BLaER1 treated with 17β-estradiol and CSF1 and Interleukin-3, amounts not matched to agents 10 nM and 100 nM (cell line): ENCODE measurements around the gene BCAS1.
"Not testable (repeated sequence)": the region's sequence is repeated elsewhere in the genome, so short reads cannot be mapped to it uniquely, and the experiment has no call there.

ENCODE experiments used
- H3K27ac ChIP-seq, 11 experiments: shearing (Covaris generic); formaldehyde crosslinking; 2 replicates each; pipeline ENCODE4 v1.8.1; 2022
- H3K27me3 ChIP-seq, 11 experiments: shearing (Covaris generic); formaldehyde crosslinking; 2 replicates each; pipeline ENCODE4 v1.8.1; 2022
- H3K36me3 ChIP-seq, 11 experiments: shearing (Covaris generic); formaldehyde crosslinking; 2 replicates each; pipeline ENCODE4 v1.8.1; 2022
- H3K4me1 ChIP-seq, 10 experiments: shearing (Covaris generic); formaldehyde crosslinking; 2 replicates each; pipeline ENCODE4 v1.8.1; 2022
- H3K4me2 ChIP-seq, 11 experiments: shearing (Covaris generic); formaldehyde crosslinking; 2 replicates each; pipeline ENCODE4 v1.8.1; 2022
- H3K4me3 ChIP-seq, 10 experiments: shearing (Covaris generic); formaldehyde crosslinking; 2 replicates each; pipeline ENCODE4 v1.8.1; 2022
- H3K9ac ChIP-seq, 11 experiments: shearing (Covaris generic); formaldehyde crosslinking; 2 replicates each; pipeline ENCODE4 v1.8.1; 2022
- H3K9me3 ChIP-seq, 11 experiments: shearing (Covaris generic); formaldehyde crosslinking; replicated peaks in 1 of 11; 2 replicates each; pipeline ENCODE4 v1.8.1; 2022
- H4K20me1 ChIP-seq, 11 experiments: shearing (Covaris generic); formaldehyde crosslinking; 2 replicates each; pipeline ENCODE4 v1.8.1; 2022
- Cebpa-rat ChIP-seq, 11 experiments: shearing (Covaris generic); IDR thresholded peaks; 2 replicates each; pipeline ENCODE4 v1.8.1; 2022

Gene BCAS1

GRCh38 chr20:53975761-53976160, 94.6 kb downstream of the BCAS1 start:
- Histone ChIP-seq H3K4me1 (no peaks in the 10 kb centered on the region), H3K9ac (no peak overlapping the region), H3K27ac (no peak overlapping the region), H4K20me1 (no peaks in the 10 kb centered on the region), H3K4me3 (no peak overlapping the region), H3K4me2 (no peak overlapping the region), H3K9me3 (peaks cover 23 to 52% (median 41%) of the 10 kb centered on the region in 11 experiments; a peak in 21 of 22 replicates), H3K36me3 (no peaks in the 10 kb centered on the region), H3K27me3 (no peaks in the 10 kb centered on the region)
- TF ChIP-seq Cebpa-rat (IDR thresholded peaks at IDR 0.05), result no peak

GRCh38 chr20:53974785-53975555, 95.4 kb downstream of the BCAS1 start:
- no peaks in the 10 kb centered on the region for H3K36me3 ChIP-seq
- no peaks in the 10 kb centered on the region for H3K27me3 ChIP-seq
- no peaks in the 10 kb centered on the region for H3K4me1 ChIP-seq
- peaks cover 23 to 52% (median 39%) of the 10 kb centered on the region in 11 experiments; a peak in 21 of 22 replicates for H3K9me3 ChIP-seq
- no peaks in the 10 kb centered on the region for H4K20me1 ChIP-seq
- TF ChIP-seq Cebpa-rat (IDR thresholded peaks at IDR 0.05), result no peak
- no peak overlapping the region for H3K9ac ChIP-seq
- H3K27ac ChIP-seq, result no peak overlapping the region
- no peak overlapping the region for H3K4me2 ChIP-seq
- H3K4me3 ChIP-seq, result no peak overlapping the region

GRCh38 chr20:53973882-53974281, 96.5 kb downstream of the BCAS1 start:
- H3K27me3 ChIP-seq, H4K20me1 ChIP-seq, H3K4me3 ChIP-seq, H3K4me2 ChIP-seq, H3K36me3 ChIP-seq, H3K9ac ChIP-seq, H3K4me1 ChIP-seq, H3K27ac ChIP-seq: not testable (repeated sequence)
- peaks cover 23 to 42% (median 36%) of the 10 kb centered on the region in 11 experiments; a peak in 21 of 22 replicates for H3K9me3 ChIP-seq

GRCh38 chr20:53972179-53972578, 98.2 kb downstream of the BCAS1 start:
- H3K4me1 ChIP-seq, result no peaks in the 10 kb centered on the region
- no peaks in the 10 kb centered on the region for H3K36me3 ChIP-seq
- TF ChIP-seq Cebpa-rat (IDR thresholded peaks at IDR 0.05), result no peak
- H3K4me2 ChIP-seq, result no peak overlapping the region
- H3K9me3 ChIP-seq, result peaks cover 18 to 36% (median 30%) of the 10 kb centered on the region in 11 experiments; a peak in 21 of 22 replicates
- no peak overlapping the region for H3K9ac ChIP-seq
- H4K20me1 ChIP-seq, result no peaks in the 10 kb centered on the region
- H3K27me3 ChIP-seq, result no peaks in the 10 kb centered on the region
- no peak overlapping the region for H3K4me3 ChIP-seq
- no peak overlapping the region for H3K27ac ChIP-seq

- TF ChIP-seq Cebpa-rat (IDR thresholded peaks at IDR 0.05), result no peak
- H3K4me1 ChIP-seq, result no peaks in the 10 kb centered on the region
- H3K4me3 ChIP-seq, result no peak overlapping the region
- no peak overlapping the region for H3K9ac ChIP-seq
- no peak overlapping the region for H3K4me2 ChIP-seq
- peaks cover 9 to 26% (median 23%) of the 10 kb centered on the region in 11 experiments; a peak in 21 of 22 replicates for H3K9me3 ChIP-seq
- no peaks in the 10 kb centered on the region for H4K20me1 ChIP-seq
- H3K27me3 ChIP-seq, result no peaks in the 10 kb centered on the region
- no peak overlapping the region for H3K27ac ChIP-seq
- H3K36me3 ChIP-seq, result no peaks in the 10 kb centered on the region
These were observed 99.2 kb downstream of the BCAS1 start for GRCh38 chr20:53971096-53971683.

- Histone ChIP-seq H3K4me3 (no peak overlapping the region), H3K9me3 (peaks cover 9 to 24% (median 19%) of the 10 kb centered on the region in 11 experiments; a peak in 21 of 22 replicates), H3K36me3 (no peaks in the 10 kb centered on the region), H4K20me1 (no peaks in the 10 kb centered on the region), H3K4me2 (no peak overlapping the region), H3K27ac (no peak overlapping the region), H3K9ac (no peak overlapping the region), H3K27me3 (no peaks in the 10 kb centered on the region), H3K4me1 (no peaks in the 10 kb centered on the region)
- no peak for TF ChIP-seq Cebpa-rat (IDR thresholded peaks at IDR 0.05)
These were observed 100.2 kb downstream of the BCAS1 start for GRCh38 chr20:53970232-53970631.

GRCh38 chr20:53967527-53967926, 102.9 kb downstream of the BCAS1 start:
- TF ChIP-seq Cebpa-rat (IDR thresholded peaks at IDR 0.05), result no peak
- Histone ChIP-seq H3K36me3 (no peaks in the 10 kb centered on the region), H3K9ac (no peak overlapping the region), H3K4me3 (no peak overlapping the region), H4K20me1 (no peaks in the 10 kb centered on the region), H3K4me1 (no peaks in the 10 kb centered on the region), H3K27ac (no peak overlapping the region), H3K9me3 (peaks cover 0 to under 1% (median 0%) of the 10 kb centered on the region in 11 experiments; a peak in 1 of 22 replicates), H3K4me2 (no peak overlapping the region), H3K27me3 (no peaks in the 10 kb centered on the region)

GRCh38 chr20:53966774-53967398, 103.5 kb downstream of the BCAS1 start:
- Histone ChIP-seq H4K20me1 (no peaks in the 10 kb centered on the region), H3K4me2 (no peak overlapping the region), H3K9me3 (no peaks in the 10 kb centered on the region), H3K27me3 (no peaks in the 10 kb centered on the region), H3K9ac (no peak overlapping the region), H3K4me3 (no peak overlapping the region), H3K36me3 (no peaks in the 10 kb centered on the region), H3K4me1 (no peaks in the 10 kb centered on the region), H3K27ac (no peak overlapping the region)
- no peak for TF ChIP-seq Cebpa-rat (IDR thresholded peaks at IDR 0.05)

GRCh38 chr20:53964501-53965253, 105.7 kb downstream of the BCAS1 start:
- Histone ChIP-seq H3K27ac (no peak overlapping the region), H3K9ac (no peak overlapping the region), H3K9me3 (no peaks in the 10 kb centered on the region), H3K36me3 (no peaks in the 10 kb centered on the region), H3K27me3 (no peaks in the 10 kb centered on the region), H3K4me3 (no peak overlapping the region), H4K20me1 (no peaks in the 10 kb centered on the region), H3K4me2 (no peak overlapping the region), H3K4me1 (peaks cover 10 to 20% (median 14%) of the 10 kb centered on the region in 10 experiments)
- TF ChIP-seq Cebpa-rat (IDR thresholded peaks at IDR 0.05), result no peak
